Pancreas (tissue), 10 donors: ENCODE data around the gene CACNG3. TPM values are rescaled to one million over a fixed set of nuclear protein-coding genes. Genes with fewer than 3 reads are reported as not detected.
A peak's percentile ranks its signal among the peaks of the same experiment; 100 is the strongest.
"Not testable (repeated sequence)": the region's sequence is repeated elsewhere in the genome, so short reads cannot be mapped to it uniquely, and the experiment has no call there.

Experiments
- ATAC-seq, 4 donors: fragments of 200-7000 bp; cut with Tn5 transposase; one replicate each; pipeline versions ENCODE4 v1.8.0 to v1.9.1; 2020; ENCODE audit warnings: mild to moderate bottlenecking in 4 of 4, moderate library complexity in 4 of 4
- DNase-seq, 6 donors: peaks; one replicate each; pipeline ENCODE4 v3.0.0-alpha.2; 2020
- FAIRE-seq: peaks from 2 replicates; lab custom pipeline; 2012; peaks lifted over from hg19 to GRCh38; lab: Jason Lieb, UNC
- H3K27ac ChIP-seq, 4 donors: fragments of 200-600 bp; sonication (generic); 1 replicate in 3 of 4; 2 replicates in 1 of 4; pipeline versions ENCODE4 v1.5.0 to v1.8.0; 2020
- H3K27me3 ChIP-seq, 4 donors: fragments of 200-600 bp; one replicate each; pipeline ENCODE4 v1.8.0; 2021
- H3K36me3 ChIP-seq, 3 donors: fragments of 200-600 bp; sonication (generic) in 1 of 3; one replicate each; pipeline versions ENCODE4 v1.5.0 to v1.8.0; 2020 to 2021
- H3K4me1 ChIP-seq, 3 donors: fragments of 200-600 bp; one replicate each; pipeline ENCODE4 v1.8.0; 2021
- H3K4me3 ChIP-seq, 4 donors: fragments of 200-600 bp; sonication (generic) in 2 of 4; one replicate each; pipeline versions ENCODE4 v1.5.0 to v1.8.0; 2020 to 2021
- H3K9me3 ChIP-seq, 4 donors: fragments of 200-600 bp; one replicate each; pipeline ENCODE4 v1.8.0; 2021
- WGBS, 2 donors: extraction: QIAGEN DNeasy Blood & Tissue Kit; methylation state at CpG; one replicate each; pipeline ENCODE4 v1.1.7; 2013; 5-methylcytosine and 5-hydroxymethylcytosine counted together
- intact Hi-C, 3 donors: fragments of 100-400 bp; cut with DNase I; formaldehyde crosslinking; loops; one replicate each; pipeline versions ENCODE4 v1.11.1 to v1.14.2; 2022
- polyA plus RNA-seq, 2 donors: library from polyadenylated mRNA; stranded (reverse); fragments of 200-250 nt; gene quantifications; one replicate each; pipeline ENCODE4 v1.2.3, GENCODE V29; 2013
- total RNA-seq, 6 donors: library from RNA; stranded (reverse); fragmentation: NEBNext Ultra II Directional in 4 of 6; extraction: Animal tissue kit (Norgen Biotek cat#: 25700) in 4 of 6; gene quantifications; one replicate each; pipeline versions ENCODE4 v1.2.1 to v1.2.4, GENCODE V29; 2021 to 2023
- TF ChIP-seq, protein P1 (sequence below), 4 donors: fragments of 200-600 bp; sonication (generic) in 3 of 4; IDR thresholded peaks; one replicate each; pipeline versions ENCODE4 v1.5.0 to v1.8.0; 2021; ENCODE audit warnings: antibody characterized with exemption in 4 of 4
- donor health status: healthy with polysubstance abuse.
- donor health status: DM: no; HTN: no; CAD: no; lungs with moderate emphysema.
- donor health status: DM: no; HTN: no; CAD: no.
- donor health status: control.
- donor health status: control.
- donor health status: Bipolar disorder and iron deficiency.
- donor health status: DM: yes; HTN: yes; CAD: no.
- donor health status: DM: no; HTN: no; CAD: no.
- donor health status: DM: no; HTN: no; CAD: no.
- donor health status: DM: yes; HTN: yes; CAD: no.

Gene CACNG3
- total and polyA plus RNA-seq, 8 donors = not detected

DNA sequence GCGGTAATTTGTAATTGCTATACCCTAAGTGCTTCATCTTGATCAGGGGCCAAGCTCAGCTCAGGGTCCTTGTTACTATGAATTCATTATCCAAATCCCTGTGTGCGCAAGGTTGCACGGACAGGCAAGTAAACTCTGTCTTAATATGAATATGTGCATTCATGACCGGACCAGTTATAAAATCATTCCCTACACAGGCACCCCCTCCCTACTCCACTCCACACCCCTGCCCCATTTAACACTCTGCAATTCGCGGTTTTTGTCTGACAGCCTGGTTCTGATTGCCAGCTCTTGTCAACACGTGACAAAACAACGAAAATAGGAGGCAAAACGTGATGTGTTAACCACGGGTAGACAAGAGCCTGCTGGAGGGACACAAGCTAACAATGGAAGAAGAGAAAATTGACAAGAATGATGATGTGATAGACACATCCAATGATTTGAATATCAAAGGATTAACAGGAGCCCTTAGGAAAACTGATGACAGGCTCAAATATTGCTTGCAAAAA, 76.5 kb downstream of the CACNG3 start:
- intact Hi-C loops = no loop called here
- no peak for FAIRE-seq
- no peak for ATAC-seq
- H3K4me3 ChIP-seq = no peak overlapping the region
- no peak for DNase-seq
- H3K4me1 ChIP-seq = no peaks in the 10 kb centered on the region
- TF ChIP-seq, protein P1, sequence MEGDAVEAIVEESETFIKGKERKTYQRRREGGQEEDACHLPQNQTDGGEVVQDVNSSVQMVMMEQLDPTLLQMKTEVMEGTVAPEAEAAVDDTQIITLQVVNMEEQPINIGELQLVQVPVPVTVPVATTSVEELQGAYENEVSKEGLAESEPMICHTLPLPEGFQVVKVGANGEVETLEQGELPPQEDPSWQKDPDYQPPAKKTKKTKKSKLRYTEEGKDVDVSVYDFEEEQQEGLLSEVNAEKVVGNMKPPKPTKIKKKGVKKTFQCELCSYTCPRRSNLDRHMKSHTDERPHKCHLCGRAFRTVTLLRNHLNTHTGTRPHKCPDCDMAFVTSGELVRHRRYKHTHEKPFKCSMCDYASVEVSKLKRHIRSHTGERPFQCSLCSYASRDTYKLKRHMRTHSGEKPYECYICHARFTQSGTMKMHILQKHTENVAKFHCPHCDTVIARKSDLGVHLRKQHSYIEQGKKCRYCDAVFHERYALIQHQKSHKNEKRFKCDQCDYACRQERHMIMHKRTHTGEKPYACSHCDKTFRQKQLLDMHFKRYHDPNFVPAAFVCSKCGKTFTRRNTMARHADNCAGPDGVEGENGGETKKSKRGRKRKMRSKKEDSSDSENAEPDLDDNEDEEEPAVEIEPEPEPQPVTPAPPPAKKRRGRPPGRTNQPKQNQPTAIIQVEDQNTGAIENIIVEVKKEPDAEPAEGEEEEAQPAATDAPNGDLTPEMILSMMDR (IDR thresholded peaks at IDR 0.05) = no peak
- WGBS, 2 donors = 59 to 63% methylated on average over 10 of the region's 10 CpGs
- H3K36me3 ChIP-seq = no peaks in the 10 kb centered on the region
- no peaks in the 10 kb centered on the region for H3K9me3 ChIP-seq
- no peaks in the 10 kb centered on the region for H3K27me3 ChIP-seq
- no peak overlapping the region for H3K27ac ChIP-seq

DNA sequence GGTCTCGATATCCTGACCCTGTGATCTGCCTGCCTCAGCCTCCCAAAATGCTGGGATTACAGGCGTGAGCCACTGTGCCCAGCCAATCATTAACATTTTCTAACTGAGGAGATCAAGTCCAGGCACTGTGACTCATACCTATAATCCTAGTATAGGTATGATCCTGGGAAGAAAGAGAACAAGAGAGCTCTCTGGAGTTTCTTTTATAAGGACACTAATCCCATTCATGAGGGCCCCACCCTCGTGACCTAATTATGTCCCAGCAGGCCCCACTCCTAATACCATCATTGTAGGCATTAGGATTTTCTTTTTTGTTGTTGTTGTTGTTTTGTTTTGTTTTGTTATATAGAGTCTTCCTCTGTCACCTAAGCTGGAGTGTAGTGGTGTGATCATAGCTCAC, 80.4 kb downstream of the CACNG3 start:
- TF ChIP-seq, protein P1 (IDR thresholded peaks at IDR 0.05) = no peak
- H3K27ac ChIP-seq = no peak overlapping the region
- FAIRE-seq = no peak
- no peak for ATAC-seq
- H3K27me3 ChIP-seq = no peaks in the 10 kb centered on the region
- no peak for DNase-seq
- 56 to 66% methylated on average over 3 of the region's 3 CpGs for WGBS, 2 donors
- no peaks in the 10 kb centered on the region for H3K36me3 ChIP-seq
- no peaks in the 10 kb centered on the region for H3K4me1 ChIP-seq
- intact Hi-C loops = no loop called here
- H3K4me3 ChIP-seq = no peak overlapping the region
- H3K9me3 ChIP-seq = no peaks in the 10 kb centered on the region

DNA sequence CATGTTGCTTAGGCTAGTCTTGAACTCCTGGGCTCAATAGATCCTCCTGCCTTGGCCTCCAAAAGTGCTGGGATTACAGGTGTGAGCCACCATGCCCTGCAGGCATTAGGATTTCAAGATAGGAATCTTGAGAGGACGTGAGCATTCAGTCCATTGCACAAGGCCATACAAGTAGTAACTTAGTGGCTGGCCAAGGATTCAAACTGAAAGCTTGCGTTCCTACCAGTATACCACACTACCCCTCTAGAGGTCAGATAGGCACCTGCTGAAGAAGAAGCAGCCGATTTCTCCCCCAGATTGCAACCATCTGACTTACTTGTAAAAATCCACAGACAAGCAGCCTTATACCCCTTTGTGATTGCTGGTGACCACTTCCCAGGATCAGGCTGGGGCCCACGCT, 80.9 kb downstream of the CACNG3 start:
- no peak overlapping the region for H3K4me3 ChIP-seq
- H3K4me1 ChIP-seq = no peaks in the 10 kb centered on the region
- ATAC-seq = no peak
- intact Hi-C loops = no loop called here
- H3K9me3 ChIP-seq = no peaks in the 10 kb centered on the region
- 58 to 67% methylated on average over 4 of the region's 4 CpGs for WGBS, 2 donors
- no peak for FAIRE-seq
- H3K36me3 ChIP-seq = no peaks in the 10 kb centered on the region
- TF ChIP-seq, protein P1 (IDR thresholded peaks at IDR 0.05) = no peak
- no peak for DNase-seq
- H3K27ac ChIP-seq = no peak overlapping the region
- H3K27me3 ChIP-seq = no peaks in the 10 kb centered on the region

DNA sequence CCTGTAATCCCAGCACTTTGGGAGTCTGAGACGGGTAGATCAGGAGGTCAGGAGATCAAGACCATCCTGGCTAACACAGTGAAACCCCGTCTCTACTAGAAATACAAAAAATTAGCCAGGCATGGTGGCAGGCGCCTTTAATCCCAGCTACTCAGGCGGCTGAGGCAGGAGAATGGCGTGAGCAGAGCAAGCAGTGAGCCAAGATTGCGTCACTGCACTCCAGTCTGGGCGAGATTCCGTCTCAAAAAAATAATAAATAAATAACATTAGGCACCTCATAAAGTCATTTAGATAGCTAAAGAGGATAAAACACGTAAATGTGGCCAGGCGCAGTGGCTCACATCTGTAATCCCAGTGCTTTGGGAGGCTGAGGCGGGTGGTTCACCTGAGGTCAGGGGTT, 87.7 kb downstream of the CACNG3 start:
- 44 to 49% methylated on average over 11 of the region's 11 CpGs for WGBS, 2 donors
- H3K36me3 ChIP-seq, H3K9me3 ChIP-seq, H3K27me3 ChIP-seq, intact Hi-C loops, FAIRE-seq, H3K4me3 ChIP-seq, H3K4me1 ChIP-seq: not testable (repeated sequence)
- DNase-seq (peak in 1 of 6 donors; percentile 14), ATAC-seq (peak in 3 of 4 donors; percentile 13 to 28 (median 19))
- peak overlapping the region; percentile 20 to 50 (median 44) for H3K27ac ChIP-seq

DNA sequence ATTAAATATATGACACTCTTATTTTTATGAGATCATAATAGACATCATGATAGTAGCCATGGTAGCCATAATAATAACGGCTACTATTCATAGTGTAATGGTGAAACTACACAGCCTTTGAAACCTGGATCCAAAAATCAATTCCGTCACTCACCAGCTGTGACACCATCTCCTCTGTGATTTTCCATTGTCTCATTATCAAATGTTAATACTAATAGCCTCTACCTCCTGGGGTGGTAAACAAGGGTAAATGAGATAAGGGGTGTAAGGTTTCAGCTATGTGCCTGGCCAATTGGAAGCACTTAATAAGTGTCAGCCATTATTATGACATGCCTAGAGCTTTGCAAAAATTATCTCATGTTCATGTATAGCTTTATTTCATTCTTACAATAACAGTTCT, 88.6 kb downstream of the CACNG3 start:
- Histone ChIP-seq H3K27ac (peak overlapping the region in 3 of 4 donors; percentile 38 to 51 (median 50)), H3K4me3 (no peak overlapping the region), H3K27me3 (peaks cover 0 to 5% (median 0%) of the 10 kb centered on the region in 4 donors), H3K36me3 (no peaks in the 10 kb centered on the region), H3K4me1 (no peaks in the 10 kb centered on the region), H3K9me3 (no peaks in the 10 kb centered on the region)
- DNase-seq = peak in 1 of 6 donors; percentile 12
- intact Hi-C loops = no loop called here
- TF ChIP-seq, protein P1 (IDR thresholded peaks at IDR 0.05) = no peak
- no peak for FAIRE-seq
- ATAC-seq = peak; percentile 65 to 83 (median 74)
- WGBS, 2 donors = 10 to 15% methylated on average over 2 of the region's 2 CpGs
